Naive thymus-derived CD4-positive, alpha-beta T cell (primary cell): Measurements from ENCODE around the gene NXPE3. TPM values are rescaled to one million over a fixed set of nuclear protein-coding genes. Genes with fewer than 3 reads are reported as not detected.
A peak's percentile ranks its signal among the peaks of the same experiment; 100 is the strongest.

Source experiments
- ATAC-seq: fragments of 150-1000 bp; cut with Tn5 transposase; 2 replicates; pipeline ENCODE4 v1.10.0; 2021; ENCODE audit warnings: mild to moderate bottlenecking, moderate library complexity
- CTCF ChIA-PET: fragments of 350-600 bp; sonication (Branson Sonifier 250); formaldehyde crosslinking; loops from one replicate; lab custom pipeline; 2021; ENCODE audit warnings: antibody characterized with exemption; lab: Charles Lee
- POLR2A ChIA-PET: fragments of 350-600 bp; sonication (Branson Sonifier 250); formaldehyde crosslinking; loops from one replicate; lab custom pipeline; 2021; ENCODE audit warnings: antibody characterized with exemption, inconsistent platforms; lab: Charles Lee
- DNase-seq, 9 donors: peaks; one replicate each; pipeline versions ENCODE4 v3.0.0 to v3.0.0-alpha.2; 2020 to 2022; ENCODE audit warnings: mixed read lengths in 1 of 9
- H3K27ac ChIP-seq: one replicate; pipeline ENCODE4 v1.7.0; 2013; ENCODE audit warnings: mild to moderate bottlenecking, low read depth, low read length, moderate library complexity
- H3K27me3 ChIP-seq, 2 donors: one replicate each; pipeline ENCODE4 v1.7.0; 2013; ENCODE audit warnings: low read length in 2 of 2, mild to moderate bottlenecking in 2 of 2, moderate library complexity in 2 of 2; ENCODE audit not compliant: control insufficient read depth in 2 of 2, insufficient read depth in 2 of 2
- H3K36me3 ChIP-seq, 3 experiments: 1 replicate in 2 of 3; 2 replicates in 1 of 3; pipeline ENCODE4 v1.7.0; 2013; ENCODE audit warnings: low read length in 3 of 3, mild to moderate bottlenecking in 3 of 3, moderate library complexity in 1 of 3; ENCODE audit not compliant: insufficient read depth in 3 of 3, control insufficient read depth in 2 of 3
- H3K4me1 ChIP-seq, 2 donors: one replicate each; pipeline ENCODE4 v1.7.0; 2013; ENCODE audit warnings: low read length in 2 of 2, mild to moderate bottlenecking in 2 of 2, moderate library complexity in 1 of 2; ENCODE audit not compliant: control insufficient read depth in 2 of 2, insufficient read depth in 2 of 2
- H3K4me3 ChIP-seq: 2 replicates; pipeline ENCODE4 v1.7.0; 2013; ENCODE audit warnings: mild to moderate bottlenecking, low read length
- H3K9me3 ChIP-seq, 3 experiments: 1 replicate in 2 of 3; 2 replicates in 1 of 3; pipeline ENCODE4 v1.7.0; 2013; ENCODE audit warnings: low read length in 3 of 3; ENCODE audit not compliant: control insufficient read depth in 2 of 3
- H3K27ac Mint-ChIP-seq, 9 donors: one replicate each; pipeline ENCODE4 v1.8.0; 2020 to 2022; ENCODE audit warnings: mixed read lengths in 9 of 9, mild to moderate bottlenecking in 8 of 9, moderate library complexity in 5 of 9, inconsistent platforms in 2 of 9
- H3K27me3 Mint-ChIP-seq, 5 donors: one replicate each; pipeline ENCODE4 v1.8.0; 2021 to 2022; ENCODE audit warnings: mixed read lengths in 5 of 5, mild to moderate bottlenecking in 1 of 5
- H3K36me3 Mint-ChIP-seq, 5 donors: one replicate each; pipeline ENCODE4 v1.8.0; 2020 to 2022; ENCODE audit warnings: mixed read lengths in 5 of 5, mild to moderate bottlenecking in 3 of 5, inconsistent platforms in 1 of 5
- H3K4me1 Mint-ChIP-seq, 7 donors: one replicate each; pipeline ENCODE4 v1.8.0; 2020 to 2022; ENCODE audit warnings: mixed read lengths in 7 of 7, mild to moderate bottlenecking in 3 of 7, inconsistent platforms in 1 of 7
- H3K4me3 Mint-ChIP-seq, 10 donors: one replicate each; pipeline ENCODE4 v1.8.0; 2020 to 2022; ENCODE audit warnings: mild to moderate bottlenecking in 10 of 10, mixed read lengths in 10 of 10, moderate library complexity in 6 of 10, inconsistent platforms in 2 of 10
- H3K9me3 Mint-ChIP-seq, 11 donors: one replicate each; pipeline ENCODE4 v1.8.0; 2020 to 2022; ENCODE audit warnings: mixed read lengths in 11 of 11, mild to moderate bottlenecking in 4 of 11, inconsistent platforms in 1 of 11, moderate library complexity in 1 of 11
- intact Hi-C, 2 donors: fragments of 100-400 bp; cut with micrococcal nuclease; formaldehyde crosslinking; loops; one replicate each; pipeline ENCODE4 v1.15.1; 2023
- polyA plus RNA-seq, 2 donors: library from polyadenylated mRNA; unstranded; fragments of 300-500 nt; fragmentation: Illumina TruSeq; gene quantifications; one replicate each; pipeline ENCODE4 v1.2.3, GENCODE V29; 2021
- total RNA-seq, 6 experiments: library from RNA in 5 of 6; stranded (reverse) in 5 of 6; gene quantifications; 1 replicate in 5 of 6; 2 replicates in 1 of 6; pipeline ENCODE4 v1.2.3 and lab custom pipeline; 2021 to 2026

NXPE3 gene
- total and polyA plus RNA-seq, 7 experiments from 2014 or later = 25.9 to 71.0 (median 39.3) TPM

GRCh38 chr3:101854608-101855304 is 75.7 kb downstream of the NXPE3 start:
- Histone ChIP-seq H3K4me1 (peaks cover 20 to 52% of the 10 kb centered on the region in 2 donors), H3K27ac (peak overlapping the region; percentile 43), H3K4me3 (no peak overlapping the region), H3K27me3 (no peaks in the 10 kb centered on the region), H3K9me3 (no peaks in the 10 kb centered on the region), H3K36me3 (peaks cover 56 to 90% (median 65%) of the 10 kb centered on the region in 3 experiments)
- Mint-ChIP-seq H3K4me3 (peak overlapping the region in 8 of 10 donors; percentile 30 to 100 (median 59)), H3K36me3 (peaks cover 41 to 92% (median 87%) of the 10 kb centered on the region in 5 donors), H3K27ac (peak overlapping the region; percentile 8 to 100 (median 84)), H3K9me3 (peaks cover 0 to 5% (median 0%) of the 10 kb centered on the region in 11 donors), H3K4me1 (peaks cover 42 to 87% (median 82%) of the 10 kb centered on the region in 7 donors), H3K27me3 (no peaks in the 10 kb centered on the region)
- POLR2A ChIA-PET = interaction anchor here (1.5 kb wide), 1 partner anchor 31 kb away, joined by 3 read pairs; no protein-coding TSS in a partner anchor
- DNase-seq (peak in 1 of 9 donors; percentile 14), ATAC-seq (no peak)
- CTCF ChIA-PET = interaction anchor here (0.8 kb wide), 2 partner anchors 42 to 370 kb away, joined by 3 read pairs; no protein-coding TSS in a partner anchor
- intact Hi-C loops = loop anchor here in 1 of 2 donors (10.0 kb wide), 1 partner anchor 1450 kb away; the partner anchor contains the start of genes LNP1 and TOMM70

GRCh38 chr3:101857301-101857741 is 78.3 kb downstream of the NXPE3 start:
- Mint-ChIP-seq H3K4me3 (peak overlapping the region in 9 of 10 donors; percentile 10 to 46 (median 26)), H3K36me3 (peaks cover 32 to 88% (median 69%) of the 10 kb centered on the region in 5 donors), H3K27ac (peak overlapping the region in 8 of 9 donors; percentile 8 to 88 (median 66)), H3K9me3 (no peaks in the 10 kb centered on the region), H3K27me3 (no peaks in the 10 kb centered on the region), H3K4me1 (peaks cover 30 to 84% (median 72%) of the 10 kb centered on the region in 7 donors)
- ATAC-seq = peak; percentile 10
- H3K27me3 ChIP-seq = no peaks in the 10 kb centered on the region
- peaks cover 62 to 80% (median 63%) of the 10 kb centered on the region in 3 experiments for H3K36me3 ChIP-seq
- intact Hi-C loops = loop anchor here in 1 of 2 donors (10.0 kb wide), 1 partner anchor 1453 kb away; the partner anchor contains the start of genes LNP1 and TOMM70
- no peaks in the 10 kb centered on the region for H3K9me3 ChIP-seq
- no peak overlapping the region for H3K4me3 ChIP-seq
- CTCF ChIA-PET = interaction anchor here (1.3 kb wide), 1 partner anchor 26 kb away, joined by 3 read pairs; no protein-coding TSS in a partner anchor
- no peak overlapping the region for H3K27ac ChIP-seq
- peak in 1 of 9 donors; percentile 3 for DNase-seq
- POLR2A ChIA-PET = interaction anchor here (0.6 to 1.2 kb wide), 4 partner anchors 10 to 180 kb away, joined by 3 to 4 read pairs (median 4); no protein-coding TSS in a partner anchor
- peaks cover 5 to 42% of the 10 kb centered on the region in 2 donors for H3K4me1 ChIP-seq

- H3K27me3 ChIP-seq = no peaks in the 10 kb centered on the region
- Mint-ChIP-seq H3K27ac (peak overlapping the region in 8 of 9 donors; percentile 24 to 79 (median 52)), H3K27me3 (no peaks in the 10 kb centered on the region), H3K9me3 (peaks cover 0 to under 1% (median 0%) of the 10 kb centered on the region in 11 donors), H3K4me1 (peaks cover 19 to 73% (median 60%) of the 10 kb centered on the region in 7 donors), H3K36me3 (peaks cover 21 to 79% (median 62%) of the 10 kb centered on the region in 5 donors), H3K4me3 (peak overlapping the region in 8 of 10 donors; percentile 5 to 33 (median 16))
- no peaks in the 10 kb centered on the region for H3K9me3 ChIP-seq
- ChIA-PET CTCF (interaction anchor here (0.8 kb wide), 1 partner anchor 46 kb away, joined by 3 read pairs; no protein-coding TSS in a partner anchor), POLR2A (interaction anchor here (1.1 kb wide), 1 partner anchor 77 kb away, joined by 3 read pairs; no protein-coding TSS in a partner anchor)
- ATAC-seq = no peak
- H3K27ac ChIP-seq = no peak overlapping the region
- DNase-seq = no peak
- peaks cover 2 to 31% of the 10 kb centered on the region in 2 donors for H3K4me1 ChIP-seq
- intact Hi-C loops = loop anchor here in 1 of 2 donors (10.0 kb wide), 1 partner anchor 1454 kb away; the partner anchor contains the start of genes LNP1 and TOMM70
- H3K4me3 ChIP-seq = no peak overlapping the region
- peaks cover 51 to 68% (median 51%) of the 10 kb centered on the region in 3 experiments for H3K36me3 ChIP-seq
Measured at GRCh38 chr3:101858464-101859030, 79.5 kb downstream of the NXPE3 start.

- H3K36me3 ChIP-seq = peaks cover 36 to 54% (median 37%) of the 10 kb centered on the region in 3 experiments
- no peaks in the 10 kb centered on the region for H3K9me3 ChIP-seq
- intact Hi-C loops = loop anchor here in 1 of 2 donors (10.0 kb wide), 1 partner anchor 1455 kb away; the partner anchor contains the start of genes LNP1 and TOMM70
- ChIA-PET POLR2A (interaction anchor here (0.7 to 2.0 kb wide), 4 partner anchors 8 to 16 kb away, joined by 3 to 5 read pairs (median 4); partner anchors contain the start of gene NFKBIZ), CTCF (no interaction called here)
- peaks cover 0 to 4% (median 0%) of the 10 kb centered on the region in 11 donors for H3K9me3 Mint-ChIP-seq
- no peak overlapping the region for H3K4me3 ChIP-seq
- ATAC-seq (no peak), DNase-seq (no peak)
- peaks cover 12 to 62% (median 47%) of the 10 kb centered on the region in 7 donors for H3K4me1 Mint-ChIP-seq
- no peaks in the 10 kb centered on the region for H3K27me3 ChIP-seq
- H3K4me3 Mint-ChIP-seq = no peak overlapping the region
- H3K27me3 Mint-ChIP-seq = no peaks in the 10 kb centered on the region
- H3K27ac ChIP-seq = no peak overlapping the region
- peaks cover 0 to 17% of the 10 kb centered on the region in 2 donors for H3K4me1 ChIP-seq
- peaks cover 17 to 65% (median 51%) of the 10 kb centered on the region in 5 donors for H3K36me3 Mint-ChIP-seq
- peak overlapping the region in 5 of 9 donors; percentile 9 to 45 (median 36) for H3K27ac Mint-ChIP-seq
Measured at GRCh38 chr3:101859882-101860448, 81.0 kb downstream of the NXPE3 start.

GRCh38 chr3:101861212-101861788 is 82.3 kb downstream of the NXPE3 start:
- peaks cover 0 to 13% of the 10 kb centered on the region in 2 donors for H3K4me1 ChIP-seq

More at GRCh38 chr3:101861212-101861788, 82.3 kb downstream of the NXPE3 start:
- no peaks in the 10 kb centered on the region for H3K27me3 ChIP-seq
- H3K27ac ChIP-seq = no peak overlapping the region
- CTCF ChIA-PET = interaction anchor here (0.7 kb wide), 1 partner anchor 241 kb away, joined by 3 read pairs; no protein-coding TSS in a partner anchor
- intact Hi-C loops = loop anchor here in 1 of 2 donors (1.0 kb wide), 1 partner anchor 10 kb away; no protein-coding TSS in a partner anchor
- Mint-ChIP-seq H3K36me3 (peaks cover 16 to 54% (median 43%) of the 10 kb centered on the region in 5 donors), H3K27ac (peak overlapping the region in 8 of 9 donors; percentile 5 to 67 (median 36)), H3K4me1 (peaks cover 8 to 50% (median 36%) of the 10 kb centered on the region in 7 donors), H3K27me3 (peaks cover 0 to 2% (median 0%) of the 10 kb centered on the region in 5 donors), H3K9me3 (peaks cover 0 to 4% (median 0%) of the 10 kb centered on the region in 11 donors), H3K4me3 (peak overlapping the region in 1 of 10 donors; percentile 30)
- no peaks in the 10 kb centered on the region for H3K9me3 ChIP-seq
- peaks cover 27 to 41% (median 30%) of the 10 kb centered on the region in 3 experiments for H3K36me3 ChIP-seq
- POLR2A ChIA-PET = interaction anchor here (1.2 to 2.0 kb wide), 3 partner anchors 9 to 37 kb away, joined by 3 to 5 read pairs (median 3); partner anchors contain the start of gene NFKBIZ
- DNase-seq = peak in 1 of 9 donors; percentile 14
- peak; percentile 16 for ATAC-seq
- H3K4me3 ChIP-seq = no peak overlapping the region
